NCI-H2081 (cell line): ENCODE measurements around the gene LGALS8.
"Not testable (repeated sequence)": the region's sequence is repeated elsewhere in the genome, so short reads cannot be mapped to it uniquely, and the experiment has no call there.

Experiments used
- DNase-seq, 2 experiments: peaks; one replicate each; lab custom pipeline; 2025; lab: John Stamatoyannopoulos, UW

Gene LGALS8

GRCh38 chr1:236523704-236524141 is at the start of gene LGALS8:
LGALS8 (plus strand) TSS chr1:236523982; CDS start chr1:236526071, 2,089 bp downstream.
- DNase-seq = peak; percentile 83 to 91

- DNase-seq = no peak
Measured at GRCh38 chr1:236476019-236476418, 47.8 kb upstream of the LGALS8 start.

- DNase-seq = peak; percentile 43 to 70
Measured at GRCh38 chr1:236480758-236481436, 42.9 kb upstream of the LGALS8 start.

- DNase-seq = no peak
Measured at GRCh38 chr1:236484310-236484971, 39.3 kb upstream of the LGALS8 start.

- no peak for DNase-seq
Measured at GRCh38 chr1:236486356-236487002, 37.3 kb upstream of the LGALS8 start.

GRCh38 chr1:236489161-236489560 is 34.6 kb upstream of the LGALS8 start:
- DNase-seq = not testable (repeated sequence)

GRCh38 chr1:236489710-236490377 is 33.9 kb upstream of the LGALS8 start:
- peak; percentile 64 to 78 for DNase-seq

GRCh38 chr1:236491469-236492136 is 32.2 kb upstream of the LGALS8 start:
- no peak for DNase-seq

GRCh38 chr1:236492378-236492777 is 31.4 kb upstream of the LGALS8 start:
- DNase-seq = no peak

GRCh38 chr1:236494082-236494481 is 29.7 kb upstream of the LGALS8 start:
- DNase-seq = no peak

- DNase-seq = no peak
Measured at GRCh38 chr1:236494586-236495466, 29.0 kb upstream of the LGALS8 start.

- peak; percentile 56 to 58 for DNase-seq
Measured at GRCh38 chr1:236495467-236496112, 28.2 kb upstream of the LGALS8 start.

GRCh38 chr1:236497908-236498307 is 25.9 kb upstream of the LGALS8 start:
- DNase-seq = no peak

GRCh38 chr1:236501093-236501492 is 22.7 kb upstream of the LGALS8 start:
- DNase-seq = no peak

GRCh38 chr1:236502579-236502971 is 21.2 kb upstream of the LGALS8 start:
- DNase-seq = no peak

GRCh38 chr1:236502972-236503639 is 20.7 kb upstream of the LGALS8 start:
- peak; percentile 19 to 62 for DNase-seq

GRCh38 chr1:236504338-236504737 is 19.4 kb upstream of the LGALS8 start:
- DNase-seq = not testable (repeated sequence)

- peak; percentile 54 to 80 for DNase-seq
Measured at GRCh38 chr1:236507022-236507700, 16.6 kb upstream of the LGALS8 start.

GRCh38 chr1:236508593-236509027 is 15.2 kb upstream of the LGALS8 start:
- DNase-seq = no peak
